B cell (primary cell): Measurements from ENCODE around the gene ATRNL1.

Experiments
- EZH2 ChIP-seq: IDR thresholded peaks from 2 replicates; pipeline ENCODE4 v1.6.1; 2012; ENCODE audit warnings: borderline replicate concordance, low read depth, mild to moderate bottlenecking, moderate library complexity, low read length; ENCODE audit not compliant: insufficient read depth, poor library complexity, severe bottlenecking
- TF ChIP-seq, protein P1 (sequence below): fragments of 200-600 bp; IDR thresholded peaks from one replicate; pipeline ENCODE4 v1.8.0; 2022; ENCODE audit warnings: antibody characterized with exemption, mild to moderate bottlenecking

DNA sequence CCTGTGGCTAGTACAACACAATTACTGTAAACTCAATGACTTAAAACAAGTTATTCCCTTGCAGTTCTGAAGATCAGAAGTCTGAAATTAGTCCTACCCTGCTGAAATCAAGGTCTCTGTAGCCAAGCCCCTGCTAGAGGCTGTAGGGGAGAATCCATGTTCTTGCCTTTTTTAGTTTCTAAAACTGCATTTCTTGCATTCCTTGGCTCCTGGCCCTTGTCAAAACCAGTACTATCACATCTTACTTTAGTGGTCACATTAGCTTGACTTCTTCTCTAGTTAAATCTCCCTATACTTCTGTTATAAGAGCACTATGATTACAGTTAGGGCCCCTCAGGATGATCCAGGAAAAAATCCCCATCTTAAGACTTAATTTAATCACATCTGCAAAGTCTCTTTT is 612.9 kb downstream of the ATRNL1 start:
- TF ChIP-seq, protein P1, sequence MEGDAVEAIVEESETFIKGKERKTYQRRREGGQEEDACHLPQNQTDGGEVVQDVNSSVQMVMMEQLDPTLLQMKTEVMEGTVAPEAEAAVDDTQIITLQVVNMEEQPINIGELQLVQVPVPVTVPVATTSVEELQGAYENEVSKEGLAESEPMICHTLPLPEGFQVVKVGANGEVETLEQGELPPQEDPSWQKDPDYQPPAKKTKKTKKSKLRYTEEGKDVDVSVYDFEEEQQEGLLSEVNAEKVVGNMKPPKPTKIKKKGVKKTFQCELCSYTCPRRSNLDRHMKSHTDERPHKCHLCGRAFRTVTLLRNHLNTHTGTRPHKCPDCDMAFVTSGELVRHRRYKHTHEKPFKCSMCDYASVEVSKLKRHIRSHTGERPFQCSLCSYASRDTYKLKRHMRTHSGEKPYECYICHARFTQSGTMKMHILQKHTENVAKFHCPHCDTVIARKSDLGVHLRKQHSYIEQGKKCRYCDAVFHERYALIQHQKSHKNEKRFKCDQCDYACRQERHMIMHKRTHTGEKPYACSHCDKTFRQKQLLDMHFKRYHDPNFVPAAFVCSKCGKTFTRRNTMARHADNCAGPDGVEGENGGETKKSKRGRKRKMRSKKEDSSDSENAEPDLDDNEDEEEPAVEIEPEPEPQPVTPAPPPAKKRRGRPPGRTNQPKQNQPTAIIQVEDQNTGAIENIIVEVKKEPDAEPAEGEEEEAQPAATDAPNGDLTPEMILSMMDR = no peak
- TF ChIP-seq EZH2 = no peak
